Measurements from ENCODE around the gene OR52A1. TPM values are rescaled to one million over a fixed set of nuclear protein-coding genes. Genes with fewer than 3 reads are reported as not detected.
A peak's percentile ranks its signal among the peaks of the same experiment; 100 is the strongest.

Gene OR52A1
- total and polyA plus RNA-seq, 9 of the 15 experiments (the other 6 are each of a cell fraction or from before 2014, with no cell fraction given), result under 0.01 to 0.33 (median 0.13) TPM; not detected in 3

DNA sequence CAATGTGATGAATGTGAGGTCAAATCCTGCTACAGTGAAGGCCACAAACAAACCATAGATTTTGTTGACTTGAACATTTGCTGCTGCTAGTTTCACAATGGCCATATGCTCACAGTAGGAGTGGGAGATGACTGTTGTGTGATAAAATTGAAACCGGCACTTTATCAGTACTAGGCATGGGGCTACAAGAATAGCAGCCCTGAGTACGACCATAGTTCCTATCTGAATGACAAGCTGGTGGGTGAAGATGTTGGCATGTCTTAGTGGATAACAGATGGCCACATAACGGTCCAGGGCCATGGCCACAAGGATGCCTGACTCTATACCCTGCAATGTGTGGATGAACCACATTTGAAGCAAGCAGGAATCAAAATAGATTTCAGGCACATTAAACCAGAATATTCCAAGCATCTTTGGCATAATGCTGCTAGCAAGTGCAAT, 2.8 kb downstream of the OR52A1 start (continued):
- TF ChIP-seq RFX7 (CRISPR knock-in tag; IDR thresholded peaks at IDR 0.05) (no peak), CC2D1A (IDR thresholded peaks at IDR 0.05) (peak; percentile 95), L3MBTL2 (IDR thresholded peaks at IDR 0.05) (peak; percentile 85), POLR2B (IDR thresholded peaks at IDR 0.05; ENCODE audit: low read depth, partially characterized antibody) (no peak), GATAD2A (IDR thresholded peaks at IDR 0.05) (no peak), GABPB2 (CRISPR knock-in tag; conservative IDR thresholded peaks at IDR 0.05) (no peak), RBBP5 (IDR thresholded peaks at IDR 0.05; ENCODE audit: borderline replicate concordance, insufficient read depth, low read length, poor library complexity, severe bottlenecking) (no peak), XRCC4 (IDR thresholded peaks at IDR 0.05; ENCODE audit: extremely low read depth, insufficient read depth, insufficient read length) (no peak), ETS2 (tag; IDR thresholded peaks at IDR 0.05; ENCODE audit: borderline replicate concordance, poor library complexity, severe bottlenecking) (no peak), SUPT5H (IDR thresholded peaks at IDR 0.05) (no peak), ZNF354B (CRISPR knock-in tag; IDR thresholded peaks at IDR 0.05) (no peak), U2AF1 (optimal IDR thresholded peaks at IDR 0.05; ENCODE audit: low read depth, low read length) (no peak), DIDO1 (tag; IDR thresholded peaks at IDR 0.05; ENCODE audit: low read depth) (no peak), PTBP1 (IDR thresholded peaks at IDR 0.05; ENCODE audit: low read depth, low read length) (no peak), NFATC3 (IDR thresholded peaks at IDR 0.05) (0 out of 2 replicates have a peak, but pooled peaks have one; percentile 33)
- TF ChIP-seq, protein P1, sequence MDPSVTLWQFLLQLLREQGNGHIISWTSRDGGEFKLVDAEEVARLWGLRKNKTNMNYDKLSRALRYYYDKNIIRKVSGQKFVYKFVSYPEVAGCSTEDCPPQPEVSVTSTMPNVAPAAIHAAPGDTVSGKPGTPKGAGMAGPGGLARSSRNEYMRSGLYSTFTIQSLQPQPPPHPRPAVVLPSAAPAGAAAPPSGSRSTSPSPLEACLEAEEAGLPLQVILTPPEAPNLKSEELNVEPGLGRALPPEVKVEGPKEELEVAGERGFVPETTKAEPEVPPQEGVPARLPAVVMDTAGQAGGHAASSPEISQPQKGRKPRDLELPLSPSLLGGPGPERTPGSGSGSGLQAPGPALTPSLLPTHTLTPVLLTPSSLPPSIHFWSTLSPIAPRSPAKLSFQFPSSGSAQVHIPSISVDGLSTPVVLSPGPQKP (CRISPR knock-in tag; IDR thresholded peaks at IDR 0.05), result no peak
- TF ChIP-seq, protein P2, sequence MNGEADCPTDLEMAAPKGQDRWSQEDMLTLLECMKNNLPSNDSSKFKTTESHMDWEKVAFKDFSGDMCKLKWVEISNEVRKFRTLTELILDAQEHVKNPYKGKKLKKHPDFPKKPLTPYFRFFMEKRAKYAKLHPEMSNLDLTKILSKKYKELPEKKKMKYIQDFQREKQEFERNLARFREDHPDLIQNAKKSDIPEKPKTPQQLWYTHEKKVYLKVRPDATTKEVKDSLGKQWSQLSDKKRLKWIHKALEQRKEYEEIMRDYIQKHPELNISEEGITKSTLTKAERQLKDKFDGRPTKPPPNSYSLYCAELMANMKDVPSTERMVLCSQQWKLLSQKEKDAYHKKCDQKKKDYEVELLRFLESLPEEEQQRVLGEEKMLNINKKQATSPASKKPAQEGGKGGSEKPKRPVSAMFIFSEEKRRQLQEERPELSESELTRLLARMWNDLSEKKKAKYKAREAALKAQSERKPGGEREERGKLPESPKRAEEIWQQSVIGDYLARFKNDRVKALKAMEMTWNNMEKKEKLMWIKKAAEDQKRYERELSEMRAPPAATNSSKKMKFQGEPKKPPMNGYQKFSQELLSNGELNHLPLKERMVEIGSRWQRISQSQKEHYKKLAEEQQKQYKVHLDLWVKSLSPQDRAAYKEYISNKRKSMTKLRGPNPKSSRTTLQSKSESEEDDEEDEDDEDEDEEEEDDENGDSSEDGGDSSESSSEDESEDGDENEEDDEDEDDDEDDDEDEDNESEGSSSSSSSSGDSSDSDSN (IDR thresholded peaks at IDR 0.05; ENCODE audit: borderline replicate concordance in 1 of 2, low read depth in 2 of 2, low read length in 2 of 2), result no peak
- TF ChIP-seq, protein P3, sequence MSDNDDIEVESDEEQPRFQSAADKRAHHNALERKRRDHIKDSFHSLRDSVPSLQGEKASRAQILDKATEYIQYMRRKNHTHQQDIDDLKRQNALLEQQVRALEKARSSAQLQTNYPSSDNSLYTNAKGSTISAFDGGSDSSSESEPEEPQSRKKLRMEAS (CRISPR knock-in tag; IDR thresholded peaks at IDR 0.05), result no peak
- TF ChIP-seq, protein P4, sequence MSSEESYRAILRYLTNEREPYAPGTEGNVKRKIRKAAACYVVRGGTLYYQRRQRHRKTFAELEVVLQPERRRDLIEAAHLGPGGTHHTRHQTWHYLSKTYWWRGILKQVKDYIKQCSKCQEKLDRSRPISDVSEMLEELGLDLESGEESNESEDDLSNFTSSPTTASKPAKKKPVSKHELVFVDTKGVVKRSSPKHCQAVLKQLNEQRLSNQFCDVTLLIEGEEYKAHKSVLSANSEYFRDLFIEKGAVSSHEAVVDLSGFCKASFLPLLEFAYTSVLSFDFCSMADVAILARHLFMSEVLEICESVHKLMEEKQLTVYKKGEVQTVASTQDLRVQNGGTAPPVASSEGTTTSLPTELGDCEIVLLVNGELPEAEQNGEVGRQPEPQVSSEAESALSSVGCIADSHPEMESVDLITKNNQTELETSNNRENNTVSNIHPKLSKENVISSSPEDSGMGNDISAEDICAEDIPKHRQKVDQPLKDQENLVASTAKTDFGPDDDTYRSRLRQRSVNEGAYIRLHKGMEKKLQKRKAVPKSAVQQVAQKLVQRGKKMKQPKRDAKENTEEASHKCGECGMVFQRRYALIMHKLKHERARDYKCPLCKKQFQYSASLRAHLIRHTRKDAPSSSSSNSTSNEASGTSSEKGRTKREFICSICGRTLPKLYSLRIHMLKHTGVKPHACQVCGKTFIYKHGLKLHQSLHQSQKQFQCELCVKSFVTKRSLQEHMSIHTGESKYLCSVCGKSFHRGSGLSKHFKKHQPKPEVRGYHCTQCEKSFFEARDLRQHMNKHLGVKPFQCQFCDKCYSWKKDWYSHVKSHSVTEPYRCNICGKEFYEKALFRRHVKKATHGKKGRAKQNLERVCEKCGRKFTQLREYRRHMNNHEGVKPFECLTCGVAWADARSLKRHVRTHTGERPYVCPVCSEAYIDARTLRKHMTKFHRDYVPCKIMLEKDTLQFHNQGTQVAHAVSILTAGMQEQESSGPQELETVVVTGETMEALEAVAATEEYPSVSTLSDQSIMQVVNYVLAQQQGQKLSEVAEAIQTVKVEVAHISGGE (CRISPR knock-in tag; IDR thresholded peaks at IDR 0.05), result peak in 1 of 3 experiments; percentile 78; a peak in 2 of 6 replicates
- TF ChIP-seq, protein P5, sequence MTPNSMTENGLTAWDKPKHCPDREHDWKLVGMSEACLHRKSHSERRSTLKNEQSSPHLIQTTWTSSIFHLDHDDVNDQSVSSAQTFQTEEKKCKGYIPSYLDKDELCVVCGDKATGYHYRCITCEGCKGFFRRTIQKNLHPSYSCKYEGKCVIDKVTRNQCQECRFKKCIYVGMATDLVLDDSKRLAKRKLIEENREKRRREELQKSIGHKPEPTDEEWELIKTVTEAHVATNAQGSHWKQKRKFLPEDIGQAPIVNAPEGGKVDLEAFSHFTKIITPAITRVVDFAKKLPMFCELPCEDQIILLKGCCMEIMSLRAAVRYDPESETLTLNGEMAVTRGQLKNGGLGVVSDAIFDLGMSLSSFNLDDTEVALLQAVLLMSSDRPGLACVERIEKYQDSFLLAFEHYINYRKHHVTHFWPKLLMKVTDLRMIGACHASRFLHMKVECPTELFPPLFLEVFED (CRISPR knock-in tag; conservative IDR thresholded peaks at IDR 0.05), result no peak
